Measurements from ENCODE around the gene H2BK1. TPM values are rescaled to one million over a fixed set of nuclear protein-coding genes. Genes with fewer than 3 reads are reported as not detected.
A peak's percentile ranks its signal among the peaks of the same experiment; 100 is the strongest.

H2BK1 gene
- total RNA-seq, 1 donor from 2014 or later: not detected

DNA sequence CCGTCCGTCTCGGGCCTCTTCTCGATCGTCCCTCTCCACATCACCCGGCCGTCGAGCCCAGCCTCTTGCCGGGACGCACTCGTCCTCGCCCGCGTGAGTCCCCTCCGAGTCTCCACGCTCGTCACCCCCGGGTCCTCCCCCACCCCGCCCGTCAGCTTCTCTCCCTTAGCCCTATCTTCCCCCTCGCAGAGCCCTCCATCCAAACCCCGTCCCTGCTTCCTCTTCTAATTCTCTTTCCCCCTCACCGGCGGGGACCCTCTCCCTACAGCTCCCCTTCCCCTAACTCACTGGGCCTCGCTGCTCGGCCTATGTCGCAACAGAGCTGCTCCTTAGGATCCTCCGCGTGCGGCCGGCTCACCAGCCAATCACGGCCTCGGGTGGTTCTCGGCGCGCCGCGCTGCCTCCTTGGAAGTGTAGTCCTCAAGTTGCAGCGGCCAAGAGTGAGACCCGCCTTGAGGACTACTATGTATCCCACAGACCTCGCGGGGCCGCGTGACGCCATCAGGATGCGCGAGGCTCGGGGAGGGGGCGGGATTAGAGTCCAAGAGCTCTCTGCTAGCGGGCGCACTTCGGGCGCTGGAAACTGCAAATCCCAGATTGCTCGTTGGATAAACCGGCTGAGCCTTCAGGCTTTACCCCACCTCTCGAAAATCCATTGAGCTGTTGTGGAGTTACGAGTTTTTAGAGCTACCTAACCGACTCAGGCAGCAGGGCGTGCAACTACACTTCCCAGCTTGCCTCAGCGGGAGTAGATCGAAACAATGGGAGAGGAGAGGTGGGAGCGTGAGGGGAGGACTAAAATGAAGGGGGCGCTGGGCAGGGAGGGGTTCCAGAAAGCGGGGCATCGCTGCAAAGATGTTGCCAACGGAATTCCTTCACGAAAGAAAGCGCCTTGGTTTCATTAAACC, 16.8 kb upstream of the H2BK1 start, which contains the start of gene ABCF2:
Gene ABCF2 (minus strand): TSS at position 331 of the 908 bp plus-strand sequence. CDS start 747 bp downstream, outside the sequence.
- Histone ChIP-seq H3K4me3 (peak within 1 kb of the TSS; percentile 79 to 94), H3K27me3 (no peaks in the 10 kb centered on the region), H3K36me3 (peaks cover 25 to 27% of the 10 kb centered on the region in 2 donors), H3K9me3 (no peaks in the 10 kb centered on the region), H3K4me1 (peaks cover 7 to 12% of the 10 kb centered on the region in 2 donors), H3K27ac (peak within 1 kb of the TSS; percentile 63 to 72)
- TF ChIP-seq, protein P1, sequence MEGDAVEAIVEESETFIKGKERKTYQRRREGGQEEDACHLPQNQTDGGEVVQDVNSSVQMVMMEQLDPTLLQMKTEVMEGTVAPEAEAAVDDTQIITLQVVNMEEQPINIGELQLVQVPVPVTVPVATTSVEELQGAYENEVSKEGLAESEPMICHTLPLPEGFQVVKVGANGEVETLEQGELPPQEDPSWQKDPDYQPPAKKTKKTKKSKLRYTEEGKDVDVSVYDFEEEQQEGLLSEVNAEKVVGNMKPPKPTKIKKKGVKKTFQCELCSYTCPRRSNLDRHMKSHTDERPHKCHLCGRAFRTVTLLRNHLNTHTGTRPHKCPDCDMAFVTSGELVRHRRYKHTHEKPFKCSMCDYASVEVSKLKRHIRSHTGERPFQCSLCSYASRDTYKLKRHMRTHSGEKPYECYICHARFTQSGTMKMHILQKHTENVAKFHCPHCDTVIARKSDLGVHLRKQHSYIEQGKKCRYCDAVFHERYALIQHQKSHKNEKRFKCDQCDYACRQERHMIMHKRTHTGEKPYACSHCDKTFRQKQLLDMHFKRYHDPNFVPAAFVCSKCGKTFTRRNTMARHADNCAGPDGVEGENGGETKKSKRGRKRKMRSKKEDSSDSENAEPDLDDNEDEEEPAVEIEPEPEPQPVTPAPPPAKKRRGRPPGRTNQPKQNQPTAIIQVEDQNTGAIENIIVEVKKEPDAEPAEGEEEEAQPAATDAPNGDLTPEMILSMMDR (IDR thresholded peaks at IDR 0.05): no peak
- intact Hi-C loops (cut with DNase I): loop anchor here (1.0 to 5.0 kb wide), 6 partner anchors 18 to 198 kb away; partner anchors contain the start of genes ABCB8, FASTK and NUB1
- peak; percentile 98 to 100 for DNase-seq (ENCODE audit: low spot score in 2 of 2)

DNA sequence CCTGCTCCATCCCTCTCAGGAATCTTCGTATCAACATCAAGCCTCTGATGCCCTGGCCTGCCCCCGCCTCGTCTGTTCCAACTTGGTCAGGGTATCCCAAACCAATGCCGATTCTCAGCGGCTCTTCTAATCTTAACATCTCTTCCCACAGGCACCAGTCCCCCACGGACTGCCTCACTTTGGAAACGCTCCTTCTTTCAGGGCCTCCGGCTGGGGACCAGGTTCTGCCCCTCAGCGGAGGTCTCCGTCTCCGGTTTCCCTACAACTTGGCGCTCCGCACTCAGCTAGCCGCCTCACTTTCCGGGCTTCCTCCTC, 16.2 kb upstream of the H2BK1 start:
- TF ChIP-seq, protein P1 (IDR thresholded peaks at IDR 0.05): no peak
- Histone ChIP-seq H3K9me3 (no peaks in the 10 kb centered on the region), H3K4me1 (peaks cover 7 to 10% of the 10 kb centered on the region in 2 donors), H3K4me3 (peak overlapping the region; percentile 79 to 94), H3K27ac (peak overlapping the region; percentile 58 to 69), H3K27me3 (no peaks in the 10 kb centered on the region), H3K36me3 (peaks cover 31 to 32% of the 10 kb centered on the region in 2 donors)
- intact Hi-C loops (cut with DNase I): loop anchor here (2.0 to 5.0 kb wide), 2 partner anchors 76 to 198 kb away; partner anchors contain the start of gene ABCB8
- DNase-seq (ENCODE audit: low spot score in 2 of 2): no peak

DNA sequence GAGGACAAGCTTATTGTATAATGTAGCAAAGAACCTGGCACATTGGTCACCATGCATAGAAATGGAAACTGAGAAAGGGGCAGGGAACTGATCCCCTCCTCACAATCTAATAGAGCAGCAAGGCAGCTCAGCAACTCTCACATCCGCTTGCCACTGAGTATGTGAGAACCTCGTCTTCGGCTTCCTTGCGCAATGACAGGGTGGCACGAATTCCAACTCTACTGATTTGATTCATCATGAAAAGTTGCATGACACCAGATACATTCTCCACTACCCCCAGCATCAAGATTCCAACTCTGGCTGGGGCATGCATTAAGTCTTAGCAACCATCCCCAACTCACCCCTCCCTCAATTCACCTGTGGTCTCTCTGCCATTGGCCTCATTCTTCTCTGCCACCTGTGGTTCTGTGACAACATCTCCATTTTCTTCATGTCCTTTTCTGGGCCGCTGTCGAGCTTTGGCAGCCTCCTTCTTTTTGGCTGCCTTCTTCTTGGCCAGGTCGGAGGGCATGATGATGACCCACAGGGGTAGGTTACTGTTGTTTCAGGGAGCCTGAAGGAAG, 15.7 kb upstream of the H2BK1 start:
- Histone ChIP-seq H3K27me3 (no peaks in the 10 kb centered on the region), H3K4me1 (peaks cover 7 to 8% of the 10 kb centered on the region in 2 donors), H3K27ac (no peak overlapping the region), H3K36me3 (peaks cover 33 to 36% of the 10 kb centered on the region in 2 donors), H3K9me3 (no peaks in the 10 kb centered on the region), H3K4me3 (peak overlapping the region; percentile 79 to 94)
- intact Hi-C loops (cut with DNase I): loop anchor here (2.0 to 5.0 kb wide), 2 partner anchors 76 to 197 kb away; partner anchors contain the start of gene ABCB8
- DNase-seq (ENCODE audit: low spot score in 2 of 2): no peak
- TF ChIP-seq, protein P1 (IDR thresholded peaks at IDR 0.05): no peak

DNA sequence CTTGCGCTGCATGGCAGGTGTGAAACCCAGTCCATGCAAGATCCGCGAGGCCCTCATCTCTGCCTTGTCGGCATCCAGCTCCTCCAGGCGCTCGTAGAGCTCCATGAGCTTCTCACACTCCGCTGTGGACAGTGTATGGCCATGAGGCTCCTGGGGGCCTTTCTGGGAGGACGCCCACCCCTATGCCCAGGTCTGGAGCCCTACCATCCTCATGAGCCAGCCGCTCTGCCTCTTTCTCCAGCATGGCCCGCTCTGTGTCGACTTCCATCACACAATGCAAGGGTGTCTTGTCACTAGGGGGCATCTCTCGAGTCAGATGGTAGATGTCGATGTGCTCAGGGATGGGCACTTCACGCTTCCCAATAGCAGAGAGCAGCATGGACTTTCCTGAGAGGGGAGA, 13.4 kb upstream of the H2BK1 start:
- no peaks in the 10 kb centered on the region for H3K9me3 ChIP-seq
- TF ChIP-seq, protein P1 (IDR thresholded peaks at IDR 0.05): no peak
- no peak overlapping the region for H3K4me3 ChIP-seq
- H3K27me3 ChIP-seq: no peaks in the 10 kb centered on the region
- H3K4me1 ChIP-seq: peaks cover 7 to 8% of the 10 kb centered on the region in 2 donors
- intact Hi-C loops (cut with DNase I): no loop called here
- DNase-seq (ENCODE audit: low spot score in 2 of 2): no peak
- no peak overlapping the region for H3K27ac ChIP-seq
- H3K36me3 ChIP-seq: peaks cover 56 to 59% of the 10 kb centered on the region in 2 donors

DNA sequence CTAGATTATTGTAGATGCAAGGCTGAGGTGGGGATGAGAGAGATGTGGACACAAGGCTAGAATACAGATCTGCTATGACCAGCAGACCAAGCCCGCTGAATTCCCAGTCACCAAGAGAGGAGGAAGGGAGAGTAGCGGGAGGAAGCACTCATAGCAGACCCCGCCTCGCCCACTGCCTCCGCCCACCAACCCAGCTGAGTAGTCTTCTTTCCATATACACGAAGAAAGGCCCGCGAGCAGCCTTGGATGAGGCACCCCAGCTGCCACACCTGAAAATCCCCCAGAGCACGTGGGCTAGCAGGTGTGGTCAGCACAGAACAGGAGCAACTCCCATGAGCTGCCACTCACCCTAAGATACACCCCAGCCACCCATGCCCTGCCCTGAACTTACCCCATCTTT, 7.9 kb upstream of the H2BK1 start:
- intact Hi-C loops (cut with DNase I): no loop called here
- no peak for DNase-seq (ENCODE audit: low spot score in 2 of 2)
- TF ChIP-seq, protein P1 (IDR thresholded peaks at IDR 0.05): no peak

More for the DNA sequence above, 7.9 kb upstream of the H2BK1 start:
- H3K27me3 ChIP-seq: no peaks in the 10 kb centered on the region
- no peak overlapping the region for H3K4me3 ChIP-seq
- H3K9me3 ChIP-seq: no peaks in the 10 kb centered on the region
- H3K36me3 ChIP-seq: peaks cover 88 to 97% of the 10 kb centered on the region in 2 donors
- no peaks in the 10 kb centered on the region for H3K4me1 ChIP-seq
- no peak overlapping the region for H3K27ac ChIP-seq

All from ascending aorta (tissue), 2 donors.